ENCODE measurements around the gene ACVR1.
"Not testable (repeated sequence)": the region's sequence is repeated elsewhere in the genome, so short reads cannot be mapped to it uniquely, and the experiment has no call there.

The ACVR1 gene

DNA sequence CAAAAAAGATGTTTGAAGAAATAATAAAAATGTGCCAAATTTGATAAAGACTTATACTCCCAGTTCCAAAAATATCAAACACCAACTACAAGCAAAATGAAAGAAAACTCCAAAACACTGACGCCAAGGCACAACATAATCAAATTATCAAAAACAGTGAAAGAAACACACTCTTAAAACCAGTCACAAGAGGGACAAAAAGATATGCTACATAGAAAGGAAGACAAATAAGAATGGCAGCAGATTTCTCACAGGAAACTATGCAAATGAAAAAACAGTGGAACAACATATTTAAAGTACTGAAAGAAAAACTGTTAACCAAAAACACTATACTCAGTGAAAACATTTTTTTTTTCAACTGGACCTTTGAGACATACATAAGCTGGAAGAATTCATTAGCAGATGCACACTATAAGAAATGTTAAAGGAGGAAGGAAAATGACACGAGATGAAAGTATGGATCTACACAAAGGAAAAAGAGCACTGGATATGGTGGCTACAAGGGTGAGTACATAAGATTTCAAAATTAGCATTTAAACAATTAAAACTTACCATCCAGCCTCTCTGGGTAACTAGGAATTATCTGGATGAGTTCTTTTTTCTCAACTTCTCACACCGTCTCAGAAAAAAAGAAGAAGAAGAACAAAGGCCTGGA is 153.4 kb downstream of the ACVR1 start:
- TF ChIP-seq, protein P1, sequence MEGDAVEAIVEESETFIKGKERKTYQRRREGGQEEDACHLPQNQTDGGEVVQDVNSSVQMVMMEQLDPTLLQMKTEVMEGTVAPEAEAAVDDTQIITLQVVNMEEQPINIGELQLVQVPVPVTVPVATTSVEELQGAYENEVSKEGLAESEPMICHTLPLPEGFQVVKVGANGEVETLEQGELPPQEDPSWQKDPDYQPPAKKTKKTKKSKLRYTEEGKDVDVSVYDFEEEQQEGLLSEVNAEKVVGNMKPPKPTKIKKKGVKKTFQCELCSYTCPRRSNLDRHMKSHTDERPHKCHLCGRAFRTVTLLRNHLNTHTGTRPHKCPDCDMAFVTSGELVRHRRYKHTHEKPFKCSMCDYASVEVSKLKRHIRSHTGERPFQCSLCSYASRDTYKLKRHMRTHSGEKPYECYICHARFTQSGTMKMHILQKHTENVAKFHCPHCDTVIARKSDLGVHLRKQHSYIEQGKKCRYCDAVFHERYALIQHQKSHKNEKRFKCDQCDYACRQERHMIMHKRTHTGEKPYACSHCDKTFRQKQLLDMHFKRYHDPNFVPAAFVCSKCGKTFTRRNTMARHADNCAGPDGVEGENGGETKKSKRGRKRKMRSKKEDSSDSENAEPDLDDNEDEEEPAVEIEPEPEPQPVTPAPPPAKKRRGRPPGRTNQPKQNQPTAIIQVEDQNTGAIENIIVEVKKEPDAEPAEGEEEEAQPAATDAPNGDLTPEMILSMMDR (IDR thresholded peaks at IDR 0.05; ENCODE audit: extremely low read depth, insufficient read depth, missing control alignments): no peak
- in situ Hi-C loops (cut with MboI; ENCODE audit: low pct_unique_long_range_greater_than_20kb, low sequenced_read_pairs, unreplicated experiment): no loop called here
- no peak for DNase-seq (ENCODE audit: low spot score)

- TF ChIP-seq, protein P1 (IDR thresholded peaks at IDR 0.05; ENCODE audit: extremely low read depth, insufficient read depth, missing control alignments): no peak
- DNase-seq (ENCODE audit: low spot score): no peak
- in situ Hi-C loops (cut with MboI; ENCODE audit: low pct_unique_long_range_greater_than_20kb, low sequenced_read_pairs, unreplicated experiment): no loop called here
Measured at GRCh38 chr2:157720504-157720903, 155.6 kb downstream of the ACVR1 start.

DNA sequence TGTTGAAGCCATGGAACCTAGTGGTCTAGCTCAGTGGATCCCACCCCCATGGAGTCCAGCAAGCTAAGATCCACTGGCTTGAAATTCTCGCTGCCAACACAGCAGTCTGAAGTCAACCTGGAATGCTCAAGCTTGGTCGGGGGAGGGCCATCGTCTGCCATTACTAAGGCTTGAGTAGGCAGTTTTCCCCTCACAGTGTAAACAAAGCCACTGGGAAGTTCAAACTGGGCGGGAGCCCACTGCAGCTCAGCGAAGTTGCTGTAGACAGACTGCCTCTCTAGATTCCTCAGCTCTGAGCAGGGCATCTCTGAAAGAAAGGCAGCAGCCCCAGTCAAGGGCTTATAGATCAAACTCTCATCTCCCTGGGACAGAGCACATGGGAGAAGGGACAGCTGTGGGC is 171.5 kb downstream of the ACVR1 start:
- in situ Hi-C loops (cut with MboI; ENCODE audit: low pct_unique_long_range_greater_than_20kb, low sequenced_read_pairs, unreplicated experiment): not testable (repeated sequence)

DNA sequence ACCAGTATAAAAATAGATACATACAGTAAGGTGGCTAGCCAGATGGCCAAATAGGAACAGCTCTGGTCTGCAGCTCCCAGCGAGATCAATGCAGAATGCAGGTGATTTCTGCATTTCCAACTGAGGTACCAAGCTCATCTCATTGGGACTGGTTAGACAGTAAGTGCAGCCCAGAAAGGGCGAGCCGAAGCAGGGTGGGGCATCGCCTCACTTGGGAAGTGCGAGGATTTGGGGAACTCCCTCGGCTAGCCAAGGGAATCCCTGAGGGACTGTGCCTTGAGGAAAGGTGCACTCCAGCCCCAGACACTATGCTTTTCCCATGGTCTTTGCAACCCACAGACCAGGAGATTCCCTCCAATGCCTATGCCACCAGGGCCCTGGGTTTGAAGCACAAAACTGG is 172.0 kb downstream of the ACVR1 start:
- DNase-seq (ENCODE audit: low spot score); in situ Hi-C loops (cut with MboI; ENCODE audit: low pct_unique_long_range_greater_than_20kb, low sequenced_read_pairs, unreplicated experiment): not testable (repeated sequence)

More for the DNA sequence above, 171.5 kb downstream of the ACVR1 start:
- not testable (repeated sequence) for DNase-seq (ENCODE audit: low spot score)

DNA sequence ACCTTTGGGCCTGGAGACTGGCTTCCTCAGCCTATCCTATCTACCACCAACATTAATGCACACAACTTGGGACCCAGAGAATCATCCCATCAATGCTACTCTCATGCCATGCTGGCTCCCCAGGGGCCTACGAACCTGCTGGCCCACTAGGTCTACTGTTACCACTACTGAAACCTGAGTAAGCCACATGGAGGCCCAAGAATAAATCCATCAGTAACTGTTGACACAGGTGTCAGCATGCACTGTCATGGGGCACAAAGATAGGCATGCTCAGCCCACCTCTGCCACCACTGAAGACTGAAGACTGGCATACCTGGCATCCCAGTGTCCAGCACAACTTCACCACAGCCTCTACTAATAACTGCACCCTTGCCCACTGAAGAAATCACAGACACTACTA is 176.3 kb downstream of the ACVR1 start:
- in situ Hi-C loops (cut with MboI; ENCODE audit: low pct_unique_long_range_greater_than_20kb, low sequenced_read_pairs, unreplicated experiment): no loop called here
- no peak for DNase-seq (ENCODE audit: low spot score)
- TF ChIP-seq, protein P1 (IDR thresholded peaks at IDR 0.05; ENCODE audit: extremely low read depth, insufficient read depth, missing control alignments): no peak

DNA sequence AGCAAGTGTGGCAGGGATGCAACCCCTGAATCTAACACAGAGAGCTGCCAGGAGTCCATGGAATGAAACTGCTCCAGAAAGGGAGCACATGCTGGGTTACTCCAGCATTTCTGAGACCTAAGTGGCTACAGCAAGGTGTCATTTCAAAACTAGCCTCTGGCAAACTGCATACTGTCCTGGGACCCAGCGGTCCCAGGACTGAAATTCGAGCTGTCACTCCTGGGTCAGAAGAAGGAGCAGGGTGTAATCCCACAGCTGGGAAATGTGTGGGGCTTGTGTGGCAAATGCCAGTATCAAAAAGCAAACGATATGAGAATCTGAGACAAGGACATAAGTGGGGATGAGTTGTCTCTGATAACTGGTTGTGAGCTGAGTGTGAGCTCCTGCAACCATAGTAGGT is 177.1 kb downstream of the ACVR1 start:
- TF ChIP-seq, protein P1 (IDR thresholded peaks at IDR 0.05; ENCODE audit: extremely low read depth, insufficient read depth, missing control alignments): no peak
- in situ Hi-C loops (cut with MboI; ENCODE audit: low pct_unique_long_range_greater_than_20kb, low sequenced_read_pairs, unreplicated experiment): no loop called here
- no peak for DNase-seq (ENCODE audit: low spot score)

DNA sequence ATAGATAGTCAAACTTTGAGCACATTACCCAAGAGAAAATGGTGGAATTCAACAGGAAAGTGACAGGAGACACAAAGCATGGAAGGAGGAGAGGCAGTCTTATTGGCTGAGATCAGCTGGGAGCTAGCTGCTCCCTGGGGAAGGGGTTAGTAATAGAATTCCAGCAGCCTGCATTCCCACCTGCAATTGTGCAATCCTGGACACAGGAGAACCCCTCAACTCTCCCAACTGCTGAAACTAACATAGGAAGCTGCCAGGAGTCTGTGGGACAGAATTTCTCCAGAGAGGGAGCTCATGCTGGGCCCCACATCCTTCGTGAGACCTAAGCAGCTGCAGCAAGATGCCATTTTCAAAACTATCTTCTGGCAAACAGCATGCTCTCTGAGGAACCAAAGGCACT is 177.7 kb downstream of the ACVR1 start:
- no peak for DNase-seq (ENCODE audit: low spot score)
- TF ChIP-seq, protein P1 (IDR thresholded peaks at IDR 0.05; ENCODE audit: extremely low read depth, insufficient read depth, missing control alignments): no peak
- in situ Hi-C loops (cut with MboI; ENCODE audit: low pct_unique_long_range_greater_than_20kb, low sequenced_read_pairs, unreplicated experiment): no loop called here

DNA sequence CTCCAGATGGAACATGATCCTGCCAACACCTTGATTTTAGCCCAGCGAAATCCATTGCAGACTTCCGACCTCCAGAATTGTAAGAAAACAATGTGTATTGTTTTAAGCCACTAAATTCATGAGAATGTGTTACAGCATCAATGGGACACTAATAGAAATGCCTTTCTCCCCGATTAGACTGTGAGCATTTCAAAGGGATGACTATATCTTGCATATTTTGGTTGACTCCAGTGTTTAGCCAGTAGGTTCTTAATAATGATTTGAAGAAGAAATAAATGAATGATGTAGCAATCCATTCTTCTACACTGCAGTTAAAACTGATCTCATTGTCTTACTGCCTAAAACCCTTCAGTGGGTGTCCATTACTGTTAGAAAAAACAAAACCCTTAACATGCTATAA is 180.1 kb downstream of the ACVR1 start:
- DNase-seq (ENCODE audit: low spot score): no peak
- TF ChIP-seq, protein P1 (IDR thresholded peaks at IDR 0.05; ENCODE audit: extremely low read depth, insufficient read depth, missing control alignments): no peak
- in situ Hi-C loops (cut with MboI; ENCODE audit: low pct_unique_long_range_greater_than_20kb, low sequenced_read_pairs, unreplicated experiment): no loop called here

Measured in GM13977 (cell line).